Spleen (tissue), 11 donors: ENCODE data around the gene FAM107B. TPM values are rescaled to one million over a fixed set of nuclear protein-coding genes. Genes with fewer than 3 reads are reported as not detected.
A peak's percentile ranks its signal among the peaks of the same experiment; 100 is the strongest.

Experiments
- DNase-seq: peaks from one replicate; pipeline ENCODE4 v3.0.0-alpha.2; 2020
- H3K27ac ChIP-seq, 8 donors: fragments of 200-600 bp; sonication (generic) in 7 of 8; 1 replicate in 4 of 8; 2 replicates in 4 of 8; pipeline versions ENCODE4 v1.5.0 to v1.8.0; 2016 to 2021; ENCODE audit warnings: inconsistent platforms in 4 of 8, mild to moderate bottlenecking in 4 of 8, moderate library complexity in 1 of 8
- H3K27me3 ChIP-seq, 7 donors: fragments of 200-600 bp; sonication (generic) in 6 of 7; replicated peaks in 1 of 7; 1 replicate in 4 of 7; 2 replicates in 3 of 7; pipeline versions ENCODE4 v1.5.0 to v1.8.0; 2016 to 2021; ENCODE audit warnings: inconsistent platforms in 3 of 7, mild to moderate bottlenecking in 1 of 7
- H3K36me3 ChIP-seq, 6 donors: fragments of 200-600 bp; sonication (generic) in 5 of 6; 1 replicate in 4 of 6; 2 replicates in 2 of 6; pipeline versions ENCODE4 v1.5.0 to v1.8.0; 2016 to 2021; ENCODE audit warnings: inconsistent platforms in 2 of 6
- H3K4me1 ChIP-seq, 6 donors: fragments of 200-600 bp; sonication (generic) in 5 of 6; 1 replicate in 3 of 6; 2 replicates in 3 of 6; pipeline versions ENCODE4 v1.5.0 to v1.8.0; 2016 to 2021; ENCODE audit warnings: inconsistent platforms in 3 of 6
- H3K4me3 ChIP-seq, 8 donors: fragments of 200-600 bp; sonication (generic) in 7 of 8; 1 replicate in 4 of 8; 2 replicates in 4 of 8; pipeline versions ENCODE4 v1.5.0 to v1.8.0; 2016 to 2021; ENCODE audit warnings: inconsistent platforms in 4 of 8, mild to moderate bottlenecking in 4 of 8, moderate library complexity in 2 of 8
- H3K9me3 ChIP-seq, 8 donors: fragments of 200-600 bp; sonication (generic) in 7 of 8; 1 replicate in 4 of 8; 2 replicates in 4 of 8; pipeline versions ENCODE4 v1.5.0 to v1.8.0; 2016 to 2021; ENCODE audit warnings: inconsistent platforms in 4 of 8
- CTCF ChIP-seq, 11 experiments: fragments of 200-600 bp in 7 of 11; fragments of 450-650 bp in 4 of 11; sonication (generic) in 4 of 11; IDR thresholded peaks in 8 of 11; conservative IDR thresholded peaks in 3 of 11; 1 replicate in 7 of 11; 2 replicates in 4 of 11; pipeline versions ENCODE4 v1.4.0 to v1.8.0; 2016 to 2021; ENCODE audit warnings: antibody characterized with exemption in 11 of 11, inconsistent platforms in 4 of 11, mild to moderate bottlenecking in 1 of 11
- POLR2A ChIP-seq, 3 donors: fragments of 450-650 bp; IDR thresholded peaks; one replicate each; pipeline ENCODE4 v1.5.1; 2017; ENCODE audit warnings: antibody characterized with exemption in 3 of 3, mild to moderate bottlenecking in 1 of 3
- POLR2AphosphoS5 ChIP-seq, 3 donors: sonication (generic); formaldehyde crosslinking; IDR thresholded peaks; one replicate each; pipeline ENCODE4 v1.5.1; 2017; ENCODE audit warnings: antibody characterized with exemption in 3 of 3
- WGBS, 5 donors: extraction: QIAGEN DNeasy Blood & Tissue Kit in 3 of 5; methylation state at CpG; one replicate each; pipeline versions ENCODE4 v1.1.5 to v1.1.7; 2013 to 2018; 5-methylcytosine and 5-hydroxymethylcytosine counted together
- intact Hi-C: fragments of 100-400 bp; cut with DNase I; formaldehyde crosslinking; loops from one replicate; pipeline ENCODE4 v1.15.0; 2023; ENCODE audit warnings: low total_unique reads
- polyA plus RNA-seq, 3 donors: library from polyadenylated mRNA; stranded (reverse); fragments of 200-250 nt; gene quantifications; one replicate each; pipeline ENCODE4 v1.2.1, GENCODE V29; 2013
- total RNA-seq, 7 donors: library from RNA; depleted of rRNA in 3 of 7; stranded (reverse); fragments of >200 nt in 3 of 7; fragmentation: NEBNext Ultra II Directional in 4 of 7; extraction: Animal tissue kit (Norgen Biotek cat#: 25700) in 4 of 7; gene quantifications; one replicate each; pipeline versions ENCODE4 v1.1.0 to v1.2.1, GENCODE V29; 2016 to 2021
- donor health status: healthy with polysubstance abuse.
- donor health status: DM: no; HTN: no; CAD: no; lungs with moderate emphysema.
- donor health status: DM: no; HTN: no; CAD: no.
- donor health status: Bipolar disorder and iron deficiency.
- donor health status: healthy.
- donor health status: DM: no; HTN: no; CAD: no.
- donor health status: DM: yes; HTN: yes; CAD: no.

FAM107B gene
- total and polyA plus RNA-seq, 10 donors, result 40.1 to 115 (median 75.5) TPM

GRCh38 chr10:14571866-14572507, 202.7 kb downstream of the FAM107B start:
- 40 to 58% (median 47%) methylated on average over 9 to 10 of the region's 10 CpGs for WGBS, 5 donors
- H3K4me1 ChIP-seq, result peaks cover 13 to 98% (median 49%) of the 10 kb centered on the region in 6 donors
- no peaks in the 10 kb centered on the region for H3K9me3 ChIP-seq
- H3K27ac ChIP-seq, result peak overlapping the region; percentile 57 to 93 (median 82)
- peaks cover 0 to 23% (median 6%) of the 10 kb centered on the region in 6 donors for H3K36me3 ChIP-seq
- peak overlapping the region in 5 of 8 donors; percentile 2 to 56 (median 18) for H3K4me3 ChIP-seq
- TF ChIP-seq POLR2AphosphoS5 (IDR thresholded peaks at IDR 0.05) (peak in 1 of 3 donors; percentile 59), CTCF (IDR thresholded peaks at IDR 0.05 in 8 of 11, conservative IDR thresholded peaks at IDR 0.05 in 3 of 11) (no peak), POLR2A (IDR thresholded peaks at IDR 0.05) (no peak)
- peak; percentile 81 for DNase-seq
- intact Hi-C loops, result no loop called here
- no peaks in the 10 kb centered on the region for H3K27me3 ChIP-seq

GRCh38 chr10:14570800-14571199, 203.9 kb downstream of the FAM107B start:
- peaks cover 13 to 98% (median 48%) of the 10 kb centered on the region in 6 donors for H3K4me1 ChIP-seq
- DNase-seq, result no peak
- peaks cover 0 to 29% (median 11%) of the 10 kb centered on the region in 6 donors for H3K36me3 ChIP-seq
- WGBS, 5 donors, result 17 to 67% (median 38%) methylated on average over 1 of the region's 1 CpG
- H3K27me3 ChIP-seq, result no peaks in the 10 kb centered on the region
- peak overlapping the region in 4 of 8 donors; percentile 3 to 56 (median 18) for H3K4me3 ChIP-seq
- peaks cover 0 to 9% (median 4%) of the 10 kb centered on the region in 8 donors for H3K9me3 ChIP-seq
- H3K27ac ChIP-seq, result peak overlapping the region; percentile 57 to 93 (median 82)
- intact Hi-C loops, result no loop called here
- TF ChIP-seq POLR2A (IDR thresholded peaks at IDR 0.05) (no peak), POLR2AphosphoS5 (IDR thresholded peaks at IDR 0.05) (no peak), CTCF (IDR thresholded peaks at IDR 0.05 in 8 of 11, conservative IDR thresholded peaks at IDR 0.05 in 3 of 11) (no peak)

GRCh38 chr10:14569274-14570060, 205.2 kb downstream of the FAM107B start:
- intact Hi-C loops, result no loop called here
- peak overlapping the region in 2 of 8 donors; percentile 4 to 56 for H3K4me3 ChIP-seq
- peaks cover 0 to 10% (median 4%) of the 10 kb centered on the region in 8 donors for H3K9me3 ChIP-seq
- H3K4me1 ChIP-seq, result peaks cover 19 to 98% (median 61%) of the 10 kb centered on the region in 6 donors
- H3K36me3 ChIP-seq, result peaks cover 0 to 31% (median 11%) of the 10 kb centered on the region in 6 donors
- peak; percentile 80 for DNase-seq
- peak overlapping the region in 7 of 8 donors; percentile 29 to 93 (median 84) for H3K27ac ChIP-seq
- TF ChIP-seq CTCF (IDR thresholded peaks at IDR 0.05 in 8 of 11, conservative IDR thresholded peaks at IDR 0.05 in 3 of 11), result no peak
- TF ChIP-seq POLR2AphosphoS5 (IDR thresholded peaks at IDR 0.05), result no peak
- TF ChIP-seq POLR2A (IDR thresholded peaks at IDR 0.05), result no peak
- WGBS, 5 donors, result 66 to 76% (median 71%) methylated on average over 9 of the region's 9 CpGs
- no peaks in the 10 kb centered on the region for H3K27me3 ChIP-seq

GRCh38 chr10:14567421-14567820, 207.3 kb downstream of the FAM107B start:
- Histone ChIP-seq H3K4me3 (no peak overlapping the region), H3K36me3 (peaks cover 0 to 31% (median 11%) of the 10 kb centered on the region in 6 donors), H3K9me3 (peaks cover 0 to 10% (median 4%) of the 10 kb centered on the region in 8 donors), H3K4me1 (peaks cover 25 to 98% (median 69%) of the 10 kb centered on the region in 6 donors), H3K27me3 (no peaks in the 10 kb centered on the region), H3K27ac (peak overlapping the region in 3 of 8 donors; percentile 84 to 93 (median 87))
- DNase-seq, result no peak
- 94 to 99% (median 96%) methylated on average over 4 of the region's 4 CpGs for WGBS, 5 donors
- intact Hi-C loops, result no loop called here
- TF ChIP-seq CTCF (IDR thresholded peaks at IDR 0.05 in 8 of 11, conservative IDR thresholded peaks at IDR 0.05 in 3 of 11) (no peak), POLR2A (IDR thresholded peaks at IDR 0.05) (no peak), POLR2AphosphoS5 (IDR thresholded peaks at IDR 0.05) (no peak)
